ENCODE data around the gene PREX1. TPM values are rescaled to one million over a fixed set of nuclear protein-coding genes. Genes with fewer than 3 reads are reported as not detected.

Gene PREX1
- total RNA-seq, 1 experiment from 2014 or later = not detected

GRCh38 chr20:48724382-48724781 lies 103.4 kb downstream of the PREX1 start:
- BruUV-seq (replicated peaks) = no TSS peak
- Mint-ChIP-seq H3K4me1 (ENCODE audit: insufficient read depth, unreplicated experiment) (no peaks in the 10 kb centered on the region), H3K36me3 (ENCODE audit: insufficient read depth, unreplicated experiment) (peaks cover 4% of the 10 kb centered on the region), H3K27me3 (ENCODE audit: insufficient read depth, unreplicated experiment) (peaks cover 42% of the 10 kb centered on the region), H3K27ac (ENCODE audit: low read depth, unreplicated experiment) (no peak overlapping the region), H3K4me3 (ENCODE audit: unreplicated experiment) (no peak overlapping the region), H3K9me3 (ENCODE audit: unreplicated experiment) (no peaks in the 10 kb centered on the region)
- no peak for TF ChIP-seq CTCF (IDR thresholded peaks at IDR 0.05; ENCODE audit: unreplicated experiment)
- no peak for DNase-seq (ENCODE audit: unreplicated experiment)
- intact Hi-C loops (cut with micrococcal nuclease) = no loop called here
- POLR2A ChIA-PET = no interaction called here
- CTCF ChIA-PET = interaction anchor here (0.7 to 2.3 kb wide), 3 partner anchors 11 to 180 kb away, joined by 3 to 9 read pairs (median 4); no protein-coding TSS in a partner anchor

GRCh38 chr20:48723308-48724264 lies 104.2 kb downstream of the PREX1 start:
- Mint-ChIP-seq H3K9me3 (ENCODE audit: unreplicated experiment) (no peaks in the 10 kb centered on the region), H3K4me3 (ENCODE audit: unreplicated experiment) (no peak overlapping the region), H3K4me1 (ENCODE audit: insufficient read depth, unreplicated experiment) (no peaks in the 10 kb centered on the region), H3K27ac (ENCODE audit: low read depth, unreplicated experiment) (no peak overlapping the region), H3K36me3 (ENCODE audit: insufficient read depth, unreplicated experiment) (no peaks in the 10 kb centered on the region), H3K27me3 (ENCODE audit: insufficient read depth, unreplicated experiment) (peaks cover 49% of the 10 kb centered on the region)
- intact Hi-C loops (cut with micrococcal nuclease) = no loop called here
- ChIA-PET POLR2A (no interaction called here), CTCF (interaction anchor here (0.7 to 2.3 kb wide), 3 partner anchors 12 to 181 kb away, joined by 3 to 9 read pairs (median 4); no protein-coding TSS in a partner anchor)
- TF ChIP-seq CTCF (IDR thresholded peaks at IDR 0.05; ENCODE audit: unreplicated experiment) = no peak
- no TSS peak for BruUV-seq (replicated peaks)
- DNase-seq (ENCODE audit: unreplicated experiment) = no peak

GRCh38 chr20:48722737-48723191 lies 105.0 kb downstream of the PREX1 start:
- POLR2A ChIA-PET = interaction anchor here (0.6 to 0.7 kb wide), 2 partner anchors 21 to 314 kb away, joined by 3 read pairs; no protein-coding TSS in a partner anchor
- no peak overlapping the region for H3K27ac Mint-ChIP-seq (ENCODE audit: low read depth, unreplicated experiment)
- H3K36me3 Mint-ChIP-seq (ENCODE audit: insufficient read depth, unreplicated experiment) = no peaks in the 10 kb centered on the region

More at GRCh38 chr20:48722737-48723191, 105.0 kb downstream of the PREX1 start:
- Mint-ChIP-seq H3K9me3 (ENCODE audit: unreplicated experiment) (no peaks in the 10 kb centered on the region), H3K27me3 (ENCODE audit: insufficient read depth, unreplicated experiment) (peaks cover 50% of the 10 kb centered on the region), H3K4me1 (ENCODE audit: insufficient read depth, unreplicated experiment) (no peaks in the 10 kb centered on the region), H3K4me3 (ENCODE audit: unreplicated experiment) (no peak overlapping the region)
- intact Hi-C loops (cut with micrococcal nuclease) = no loop called here
- CTCF ChIA-PET = interaction anchor here (1.1 kb wide), 1 partner anchor 11 kb away, joined by 3 read pairs; no protein-coding TSS in a partner anchor
- no peak for TF ChIP-seq CTCF (IDR thresholded peaks at IDR 0.05; ENCODE audit: unreplicated experiment)
- BruUV-seq (replicated peaks) = no TSS peak
- DNase-seq (ENCODE audit: unreplicated experiment) = peak; percentile 2
